ENCODE results near the gene PPT1. TPM values are rescaled to one million over a fixed set of nuclear protein-coding genes. Genes with fewer than 3 reads are reported as not detected.
A peak's percentile ranks its signal among the peaks of the same experiment; 100 is the strongest.

Gene PPT1
- total RNA-seq, 2 donors from 2014 or later, result 30.0 to 34.6 TPM

GRCh38 chr1:40076895-40077312, 20.1 kb downstream of the PPT1 start:
- H3K27ac ChIP-seq, result peak overlapping the region; percentile 46 to 65
- H3K27me3 ChIP-seq, result no peaks in the 10 kb centered on the region

DNA sequence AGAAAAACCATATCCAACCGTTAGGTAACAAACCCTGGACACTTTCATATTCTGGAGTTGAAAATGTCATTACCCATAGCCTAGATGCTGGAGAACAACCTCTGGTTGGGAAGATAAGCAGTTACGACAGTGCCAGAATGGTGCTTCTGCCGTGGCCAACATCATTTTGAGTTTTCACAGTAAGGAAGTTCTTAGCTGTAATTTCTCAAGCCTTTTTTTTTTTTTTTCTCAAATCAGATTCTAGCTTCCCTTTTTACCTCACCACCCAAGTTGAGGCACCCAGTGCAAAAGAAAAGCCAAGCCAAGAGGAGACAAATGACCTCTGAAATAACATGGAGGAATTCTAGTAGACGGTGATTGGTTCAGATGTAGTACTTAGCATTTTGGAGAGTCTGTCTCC, 21.8 kb downstream of the PPT1 start:
- Histone ChIP-seq H3K36me3 (peaks cover 70% of the 10 kb centered on the region), H3K9me3 (no peaks in the 10 kb centered on the region), H3K27me3 (no peaks in the 10 kb centered on the region), H3K27ac (no peak overlapping the region), H3K4me1 (peaks cover 0 to 8% of the 10 kb centered on the region in 2 donors), H3K4me3 (no peak overlapping the region)
- no peak for DNase-seq (ENCODE audit: low spot score)
- TF ChIP-seq, protein P1, sequence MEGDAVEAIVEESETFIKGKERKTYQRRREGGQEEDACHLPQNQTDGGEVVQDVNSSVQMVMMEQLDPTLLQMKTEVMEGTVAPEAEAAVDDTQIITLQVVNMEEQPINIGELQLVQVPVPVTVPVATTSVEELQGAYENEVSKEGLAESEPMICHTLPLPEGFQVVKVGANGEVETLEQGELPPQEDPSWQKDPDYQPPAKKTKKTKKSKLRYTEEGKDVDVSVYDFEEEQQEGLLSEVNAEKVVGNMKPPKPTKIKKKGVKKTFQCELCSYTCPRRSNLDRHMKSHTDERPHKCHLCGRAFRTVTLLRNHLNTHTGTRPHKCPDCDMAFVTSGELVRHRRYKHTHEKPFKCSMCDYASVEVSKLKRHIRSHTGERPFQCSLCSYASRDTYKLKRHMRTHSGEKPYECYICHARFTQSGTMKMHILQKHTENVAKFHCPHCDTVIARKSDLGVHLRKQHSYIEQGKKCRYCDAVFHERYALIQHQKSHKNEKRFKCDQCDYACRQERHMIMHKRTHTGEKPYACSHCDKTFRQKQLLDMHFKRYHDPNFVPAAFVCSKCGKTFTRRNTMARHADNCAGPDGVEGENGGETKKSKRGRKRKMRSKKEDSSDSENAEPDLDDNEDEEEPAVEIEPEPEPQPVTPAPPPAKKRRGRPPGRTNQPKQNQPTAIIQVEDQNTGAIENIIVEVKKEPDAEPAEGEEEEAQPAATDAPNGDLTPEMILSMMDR (IDR thresholded peaks at IDR 0.05), result no peak

More at GRCh38 chr1:40076895-40077312, 20.1 kb downstream of the PPT1 start:
- Histone ChIP-seq H3K4me1 (peaks cover 0 to 8% of the 10 kb centered on the region in 2 donors), H3K36me3 (peaks cover 54% of the 10 kb centered on the region), H3K4me3 (no peak overlapping the region), H3K9me3 (no peaks in the 10 kb centered on the region)
- TF ChIP-seq, protein P1 (IDR thresholded peaks at IDR 0.05), result no peak
- DNase-seq (ENCODE audit: low spot score), result no peak

DNA sequence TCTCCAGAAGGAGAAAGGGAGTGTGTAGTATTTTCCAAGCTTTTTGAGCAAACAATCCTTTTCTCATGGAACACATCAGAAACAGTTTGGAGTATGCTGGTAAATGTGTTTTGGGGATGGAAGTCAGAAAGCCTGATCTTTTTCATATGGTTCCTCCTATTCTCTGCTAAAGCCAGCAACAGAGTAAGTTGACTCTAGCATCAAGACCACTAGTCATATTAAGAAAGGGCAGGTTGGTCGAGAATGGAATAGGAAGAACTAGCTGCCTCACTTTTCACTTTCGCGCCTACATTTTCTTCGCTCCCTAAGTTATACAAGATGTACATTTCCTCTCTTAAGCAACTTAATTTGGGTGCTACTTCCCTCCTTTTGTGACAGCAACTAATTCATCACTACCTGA, 24.0 kb downstream of the PPT1 start:
- Histone ChIP-seq H3K9me3 (no peaks in the 10 kb centered on the region), H3K4me1 (peaks cover 0 to 8% of the 10 kb centered on the region in 2 donors), H3K36me3 (peaks cover 77% of the 10 kb centered on the region), H3K27me3 (no peaks in the 10 kb centered on the region), H3K4me3 (no peak overlapping the region), H3K27ac (no peak overlapping the region)
- TF ChIP-seq, protein P1 (IDR thresholded peaks at IDR 0.05), result no peak
- no peak for DNase-seq (ENCODE audit: low spot score)

DNA sequence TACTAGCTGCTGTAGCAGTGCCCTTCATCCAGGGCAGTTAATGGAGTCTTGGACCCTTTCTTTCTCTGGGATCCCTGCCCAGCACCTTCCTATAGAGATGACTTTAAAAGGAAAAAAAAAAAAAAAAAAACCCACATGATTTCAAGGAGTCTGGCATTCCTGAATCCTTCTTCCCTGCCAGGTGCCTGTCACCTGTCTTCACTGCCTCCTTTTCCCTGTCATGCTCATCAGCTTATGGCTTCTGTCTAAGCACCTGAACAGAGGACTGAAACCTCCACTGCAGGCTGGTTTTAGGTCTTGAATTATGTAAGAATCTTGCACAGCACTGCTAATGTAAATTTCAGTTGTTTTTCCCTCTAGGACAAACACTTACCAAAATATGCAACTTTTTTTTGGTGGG, 24.9 kb downstream of the PPT1 start:
- TF ChIP-seq, protein P1 (IDR thresholded peaks at IDR 0.05), result no peak
- no peaks in the 10 kb centered on the region for H3K9me3 ChIP-seq
- peaks cover 86% of the 10 kb centered on the region for H3K36me3 ChIP-seq

GRCh38 chr1:40067851-40068250, 29.2 kb downstream of the PPT1 start:
- Histone ChIP-seq H3K27ac (no peak overlapping the region), H3K4me1 (peaks cover 0 to 6% of the 10 kb centered on the region in 2 donors)

More for the DNA sequence above, 24.9 kb downstream of the PPT1 start:
- H3K4me1 ChIP-seq, result peaks cover 0 to 8% of the 10 kb centered on the region in 2 donors
- H3K4me3 ChIP-seq, result no peak overlapping the region
- DNase-seq (ENCODE audit: low spot score), result no peak
- H3K27me3 ChIP-seq, result no peaks in the 10 kb centered on the region
- no peak overlapping the region for H3K27ac ChIP-seq

More at GRCh38 chr1:40067851-40068250, 29.2 kb downstream of the PPT1 start:
- TF ChIP-seq, protein P1 (IDR thresholded peaks at IDR 0.05), result no peak
- Histone ChIP-seq H3K27me3 (no peaks in the 10 kb centered on the region), H3K9me3 (no peaks in the 10 kb centered on the region), H3K36me3 (peaks cover 100% of the 10 kb centered on the region), H3K4me3 (no peak overlapping the region)
- no peak for DNase-seq (ENCODE audit: low spot score)

All from right atrium auricular region (tissue), 2 donors.